ENCODE data around the gene AP3B1.

DNA sequence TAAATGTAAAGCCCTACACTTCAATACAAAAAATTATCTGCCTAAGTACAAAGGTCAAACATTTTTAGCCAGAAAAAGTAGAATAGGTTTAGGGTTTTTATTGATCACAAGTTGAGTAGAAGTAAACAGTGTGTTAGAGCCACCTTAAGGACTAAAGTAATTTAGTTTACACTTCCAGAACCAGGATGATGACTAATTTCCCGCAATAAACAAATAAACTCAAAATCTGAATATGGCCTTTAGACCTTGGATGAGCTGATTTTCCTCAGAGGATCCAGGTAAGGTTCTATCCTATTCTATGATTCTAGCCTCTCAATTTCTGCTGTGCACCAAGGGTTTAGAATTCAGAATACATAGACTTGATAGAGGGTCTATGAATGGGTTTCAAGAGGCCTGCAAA is 338.9 kb downstream of the AP3B1 start:
- TF ChIP-seq POLR2A (IDR thresholded peaks at IDR 0.05; ENCODE audit: low read depth, low read length): no peak
- TF ChIP-seq, protein P1, sequence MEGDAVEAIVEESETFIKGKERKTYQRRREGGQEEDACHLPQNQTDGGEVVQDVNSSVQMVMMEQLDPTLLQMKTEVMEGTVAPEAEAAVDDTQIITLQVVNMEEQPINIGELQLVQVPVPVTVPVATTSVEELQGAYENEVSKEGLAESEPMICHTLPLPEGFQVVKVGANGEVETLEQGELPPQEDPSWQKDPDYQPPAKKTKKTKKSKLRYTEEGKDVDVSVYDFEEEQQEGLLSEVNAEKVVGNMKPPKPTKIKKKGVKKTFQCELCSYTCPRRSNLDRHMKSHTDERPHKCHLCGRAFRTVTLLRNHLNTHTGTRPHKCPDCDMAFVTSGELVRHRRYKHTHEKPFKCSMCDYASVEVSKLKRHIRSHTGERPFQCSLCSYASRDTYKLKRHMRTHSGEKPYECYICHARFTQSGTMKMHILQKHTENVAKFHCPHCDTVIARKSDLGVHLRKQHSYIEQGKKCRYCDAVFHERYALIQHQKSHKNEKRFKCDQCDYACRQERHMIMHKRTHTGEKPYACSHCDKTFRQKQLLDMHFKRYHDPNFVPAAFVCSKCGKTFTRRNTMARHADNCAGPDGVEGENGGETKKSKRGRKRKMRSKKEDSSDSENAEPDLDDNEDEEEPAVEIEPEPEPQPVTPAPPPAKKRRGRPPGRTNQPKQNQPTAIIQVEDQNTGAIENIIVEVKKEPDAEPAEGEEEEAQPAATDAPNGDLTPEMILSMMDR (IDR thresholded peaks at IDR 0.05; ENCODE audit: extremely low read depth in 1 of 2, insufficient read depth in 1 of 2, low read depth in 1 of 2, low read length in 2 of 2): no peak
- TF ChIP-seq, protein P2, sequence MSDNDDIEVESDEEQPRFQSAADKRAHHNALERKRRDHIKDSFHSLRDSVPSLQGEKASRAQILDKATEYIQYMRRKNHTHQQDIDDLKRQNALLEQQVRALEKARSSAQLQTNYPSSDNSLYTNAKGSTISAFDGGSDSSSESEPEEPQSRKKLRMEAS (IDR thresholded peaks at IDR 0.05; ENCODE audit: insufficient read depth, insufficient read length): no peak
- TF ChIP-seq POLR2AphosphoS5 (IDR thresholded peaks at IDR 0.05; ENCODE audit: insufficient read depth, low read depth, low read length): no peak
- no peak for TF ChIP-seq EZH2 (IDR thresholded peaks at IDR 0.05; ENCODE audit: borderline replicate concordance, low read depth, low read length, severe bottlenecking)
- no peak for TF ChIP-seq FOS (IDR thresholded peaks at IDR 0.05; ENCODE audit: borderline replicate concordance, insufficient read depth, low read length)
- TF ChIP-seq JUN (IDR thresholded peaks at IDR 0.05; ENCODE audit: borderline replicate concordance, insufficient read depth, insufficient read length, low read depth): no peak

Data from endothelial cell of umbilical vein (primary cell).